ENCODE data around the gene LY9. TPM values are rescaled to one million over a fixed set of nuclear protein-coding genes. Genes with fewer than 3 reads are reported as not detected.

The LY9 gene
- total and polyA plus RNA-seq, 9 of the 15 experiments (the other 6 are each of a cell fraction or from before 2014, with no cell fraction given) = not detected

GRCh38 chr1:160779626-160780397 lies 16.2 kb upstream of the LY9 start (continued):
- TF ChIP-seq MEF2A (IDR thresholded peaks at IDR 0.05; ENCODE audit: control insufficient read depth, low read depth, low read length) = no peak
- no peak for TF ChIP-seq SMARCA4 (IDR thresholded peaks at IDR 0.05)
- TF ChIP-seq ZBTB7A (IDR thresholded peaks at IDR 0.05; ENCODE audit: borderline replicate concordance, control insufficient read depth, low read depth, low read length) = peak; percentile 46; the same call in 1 of the 2 replicates
- TF ChIP-seq HEY1 (CRISPR knock-in tag; IDR thresholded peaks at IDR 0.05; ENCODE audit: borderline replicate concordance) = no peak
- peak; percentile 71 for TF ChIP-seq RFX1 (IDR thresholded peaks at IDR 0.05)
- peak; percentile 90 to 98 (median 93) for TF ChIP-seq CTCF (IDR thresholded peaks at IDR 0.05 in 2 of 3, conservative IDR thresholded peaks at IDR 0.05 in 1 of 3; ENCODE audit: insufficient read depth in 2 of 3, low read depth in 1 of 3, low read length in 3 of 3)
- peak; percentile 45; the same call in 1 of the 2 replicates for TF ChIP-seq XRCC5 (IDR thresholded peaks at IDR 0.05; ENCODE audit: low read depth, low read length)
- TF ChIP-seq MYNN (IDR thresholded peaks at IDR 0.05) = peak; percentile 87; the same call in 1 of the 2 replicates
- TF ChIP-seq MYNN (CRISPR knock-in tag; IDR thresholded peaks at IDR 0.05) = no peak
- peak in 2 of 3 experiments; percentile 13 to 21 for TF ChIP-seq YY1 (IDR thresholded peaks at IDR 0.05; ENCODE audit: borderline replicate concordance in 1 of 3, control insufficient read depth in 1 of 3, extremely low read depth in 1 of 3, insufficient read depth in 3 of 3, insufficient read length in 1 of 3, insufficient replicate concordance in 2 of 3, low read depth in 1 of 3, low read length in 2 of 3)
- TF ChIP-seq ZNF23 (CRISPR knock-in tag; IDR thresholded peaks at IDR 0.05) = no peak

All from K562 (cell line).